Kidney (tissue), 14 donors: ENCODE data around the gene SLCO3A1. TPM values are rescaled to one million over a fixed set of nuclear protein-coding genes. Genes with fewer than 3 reads are reported as not detected.

Experiments
- DNase-seq, 5 donors: peaks; one replicate each; pipeline ENCODE4 v3.0.0-alpha.2; 2013 to 2020
- FAIRE-seq: peaks from 2 replicates; lab custom pipeline; 2012; peaks lifted over from hg19 to GRCh38; lab: Jason Lieb, UNC
- H3K27ac ChIP-seq, 2 donors: one replicate each; pipeline ENCODE4 v1.7.0; 2013; ENCODE audit warnings: low read depth in 2 of 2, low read length in 2 of 2, inconsistent platforms in 1 of 2
- H3K27me3 ChIP-seq: one replicate; pipeline ENCODE4 v1.7.1; 2013; ENCODE audit warnings: low read length, inconsistent platforms; ENCODE audit not compliant: control insufficient read depth, insufficient read depth
- H3K36me3 ChIP-seq, 3 donors: one replicate each; pipeline versions ENCODE4 v1.7.0 to v1.7.1; 2013; ENCODE audit warnings: low read length in 3 of 3, control low read depth in 1 of 3, inconsistent platforms in 1 of 3; ENCODE audit not compliant: insufficient read depth in 3 of 3, control insufficient read depth in 2 of 3
- H3K4me1 ChIP-seq, 3 donors: one replicate each; pipeline versions ENCODE4 v1.7.0 to v1.7.1; 2013; ENCODE audit warnings: low read length in 3 of 3, inconsistent platforms in 1 of 3, low read depth in 1 of 3; ENCODE audit not compliant: control insufficient read depth in 2 of 3, insufficient read depth in 2 of 3
- H3K4me3 ChIP-seq, 3 donors: one replicate each; pipeline versions ENCODE4 v1.7.0 to v1.8.1; 2013; ENCODE audit warnings: low read length in 3 of 3, control low read depth in 1 of 3, inconsistent platforms in 1 of 3
- H3K9ac ChIP-seq, 3 donors: one replicate each; pipeline versions ENCODE4 v1.7.0 to v1.7.1; 2013; ENCODE audit warnings: low read length in 3 of 3, control low read depth in 1 of 3, inconsistent platforms in 1 of 3
- H3K9me3 ChIP-seq, 3 donors: one replicate each; pipeline versions ENCODE4 v1.7.0 to v1.7.1; 2013; ENCODE audit warnings: low read length in 3 of 3, control low read depth in 1 of 3, inconsistent platforms in 1 of 3; ENCODE audit not compliant: control insufficient read depth in 2 of 3, insufficient read depth in 1 of 3
- CTCF ChIP-seq: IDR thresholded peaks from 3 replicates; pipeline ENCODE4 v1.5.1; 2012; ENCODE audit warnings: mild to moderate bottlenecking, moderate library complexity, borderline replicate concordance; ENCODE audit not compliant: insufficient read depth; ENCODE audit errors: extremely low read depth
- intact Hi-C: fragments of 100-400 bp; cut with DNase I; formaldehyde crosslinking; loops from one replicate; pipeline ENCODE4 v1.11.1; 2022
- polyA plus RNA-seq: library from polyadenylated mRNA; stranded (reverse); fragments of 350-450 nt; fragmentation: Illumina TruSeq; extraction: RNeasy Lipid Tissue Mini Kit (QIAGEN cat#74804); gene quantifications from one replicate; pipeline ENCODE4 v1.2.3, GENCODE V29; 2014; ENCODE audit warnings: low read depth, low replicate concordance; ENCODE audit not compliant: insufficient read depth
- total RNA-seq: library from RNA; stranded (reverse); fragmentation: NEBNext Ultra II Directional; extraction: Animal tissue kit (Norgen Biotek cat#: 25700); gene quantifications from one replicate; pipeline ENCODE4 v1.2.1, GENCODE V29; 2021
- donor health status: control.
- donor health status: control.
- donor health status: control.
- donor health status: control.
- donor health status: control.
- donor health status: DM: yes; HTN: yes; CAD: no.
- donor health status: Normal renal cell carcinoma (clear cell type).

SLCO3A1 gene
- total and polyA plus RNA-seq, 2 donors from 2014 or later = 12.8 to 59.4 TPM

- DNase-seq = no peak
- TF ChIP-seq CTCF = no peak
Observed at GRCh38 chr15:92170897-92171296, 317.4 kb downstream of the SLCO3A1 start.

GRCh38 chr15:92178911-92179310 is 325.4 kb downstream of the SLCO3A1 start:
- no peak for TF ChIP-seq CTCF
- Histone ChIP-seq H3K27ac (no peak overlapping the region), H3K27me3 (no peaks in the 10 kb centered on the region), H3K36me3 (no peaks in the 10 kb centered on the region), H3K4me1 (no peaks in the 10 kb centered on the region), H3K4me3 (no peak overlapping the region), H3K9ac (no peak overlapping the region), H3K9me3 (no peaks in the 10 kb centered on the region)
- intact Hi-C loops = no loop called here
- FAIRE-seq = no peak
- DNase-seq = peak in 2 of 5 donors; percentile 9 to 36

More at GRCh38 chr15:92170897-92171296, 317.4 kb downstream of the SLCO3A1 start:
- H3K27ac ChIP-seq = no peak overlapping the region
- H3K36me3 ChIP-seq = no peaks in the 10 kb centered on the region
- H3K4me1 ChIP-seq = peaks cover 0 to 7% (median 6%) of the 10 kb centered on the region in 3 donors
- H3K9ac ChIP-seq = no peak overlapping the region
- no peak overlapping the region for H3K4me3 ChIP-seq
- H3K27me3 ChIP-seq = no peaks in the 10 kb centered on the region
- intact Hi-C loops = no loop called here
- FAIRE-seq = no peak
- H3K9me3 ChIP-seq = no peaks in the 10 kb centered on the region

GRCh38 chr15:92184142-92184541 is 330.6 kb downstream of the SLCO3A1 start:
- no peak for TF ChIP-seq CTCF
- intact Hi-C loops = no loop called here
- H3K9ac ChIP-seq = no peak overlapping the region
- no peaks in the 10 kb centered on the region for H3K27me3 ChIP-seq
- H3K27ac ChIP-seq = no peak overlapping the region
- FAIRE-seq (no peak), DNase-seq (no peak)
- no peak overlapping the region for H3K4me3 ChIP-seq
- no peaks in the 10 kb centered on the region for H3K9me3 ChIP-seq
- no peaks in the 10 kb centered on the region for H3K36me3 ChIP-seq
- peaks cover 0 to 7% (median 2%) of the 10 kb centered on the region in 3 donors for H3K4me1 ChIP-seq

- Histone ChIP-seq H3K36me3 (no peaks in the 10 kb centered on the region), H3K27ac (no peak overlapping the region), H3K9me3 (no peaks in the 10 kb centered on the region), H3K27me3 (no peaks in the 10 kb centered on the region), H3K9ac (no peak overlapping the region), H3K4me1 (peaks cover 0 to 7% (median 2%) of the 10 kb centered on the region in 3 donors), H3K4me3 (no peak overlapping the region)
- intact Hi-C loops = no loop called here
- FAIRE-seq (no peak), DNase-seq (no peak)
- TF ChIP-seq CTCF = no peak
Observed at GRCh38 chr15:92184679-92185230, 331.2 kb downstream of the SLCO3A1 start.
